ENCODE measurements around the gene DPP10. TPM values are rescaled to one million over a fixed set of nuclear protein-coding genes. Genes with fewer than 3 reads are reported as not detected.

DPP10 gene
- total RNA-seq, 1 experiment from 2014 or later = not detected

- CTCF ChIA-PET = no interaction called here
- POLR2A ChIA-PET (ENCODE audit: unreplicated experiment) = no interaction called here
These were observed 137.1 kb downstream of the DPP10 start for GRCh38 chr2:114579542-114579941.

GRCh38 chr2:114580691-114581090 lies 138.2 kb downstream of the DPP10 start:
- BruUV-seq (replicated peaks) = no TSS peak

More at GRCh38 chr2:114579542-114579941, 137.1 kb downstream of the DPP10 start:
- H3K36me3 ChIP-seq (ENCODE audit: low read depth, low read length) = no peaks in the 10 kb centered on the region
- no peak overlapping the region for H3K27ac ChIP-seq (ENCODE audit: low read length)
- ATAC-seq (no peak), DNase-seq (no peak)
- no peaks in the 10 kb centered on the region for H4K20me1 ChIP-seq (ENCODE audit: low read length)
- no peak overlapping the region for H3K4me2 ChIP-seq (ENCODE audit: low read length)
- BruUV-seq (replicated peaks) = no TSS peak
- no peak overlapping the region for H3K4me3 ChIP-seq (ENCODE audit: low read length)
- no peak overlapping the region for H2AFZ ChIP-seq (ENCODE audit: low read length)
- H3K4me1 ChIP-seq (ENCODE audit: insufficient read depth, low read length) = no peaks in the 10 kb centered on the region
- H3K9me2 ChIP-seq (replicated peaks; ENCODE audit: low read length) = no peaks in the 10 kb centered on the region
- intact Hi-C loops (cut with micrococcal nuclease) = no loop called here
- TF ChIP-seq EZH2phosphoT487 (IDR thresholded peaks at IDR 0.05; ENCODE audit: borderline replicate concordance, low read length) (no peak), EZH2 (IDR thresholded peaks at IDR 0.05; ENCODE audit: low read length, unreplicated experiment) (no peak)
- TF ChIP-seq, protein P1, sequence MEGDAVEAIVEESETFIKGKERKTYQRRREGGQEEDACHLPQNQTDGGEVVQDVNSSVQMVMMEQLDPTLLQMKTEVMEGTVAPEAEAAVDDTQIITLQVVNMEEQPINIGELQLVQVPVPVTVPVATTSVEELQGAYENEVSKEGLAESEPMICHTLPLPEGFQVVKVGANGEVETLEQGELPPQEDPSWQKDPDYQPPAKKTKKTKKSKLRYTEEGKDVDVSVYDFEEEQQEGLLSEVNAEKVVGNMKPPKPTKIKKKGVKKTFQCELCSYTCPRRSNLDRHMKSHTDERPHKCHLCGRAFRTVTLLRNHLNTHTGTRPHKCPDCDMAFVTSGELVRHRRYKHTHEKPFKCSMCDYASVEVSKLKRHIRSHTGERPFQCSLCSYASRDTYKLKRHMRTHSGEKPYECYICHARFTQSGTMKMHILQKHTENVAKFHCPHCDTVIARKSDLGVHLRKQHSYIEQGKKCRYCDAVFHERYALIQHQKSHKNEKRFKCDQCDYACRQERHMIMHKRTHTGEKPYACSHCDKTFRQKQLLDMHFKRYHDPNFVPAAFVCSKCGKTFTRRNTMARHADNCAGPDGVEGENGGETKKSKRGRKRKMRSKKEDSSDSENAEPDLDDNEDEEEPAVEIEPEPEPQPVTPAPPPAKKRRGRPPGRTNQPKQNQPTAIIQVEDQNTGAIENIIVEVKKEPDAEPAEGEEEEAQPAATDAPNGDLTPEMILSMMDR (conservative IDR thresholded peaks at IDR 0.05; ENCODE audit: low read depth, low read length) = no peak
- H3K79me2 ChIP-seq (ENCODE audit: low read length) = no peaks in the 10 kb centered on the region
- no peaks in the 10 kb centered on the region for H3K9me3 ChIP-seq (ENCODE audit: low read length)
- H3K27me3 ChIP-seq (ENCODE audit: low read length) = peaks cover 9% of the 10 kb centered on the region
- no peak overlapping the region for H3K9ac ChIP-seq (ENCODE audit: low read length)
- no peaks in the 10 kb centered on the region for H3F3A ChIP-seq (ENCODE audit: low read length, unreplicated experiment)

GRCh38 chr2:114598329-114598728 lies 155.9 kb downstream of the DPP10 start:
- POLR2A ChIA-PET (ENCODE audit: unreplicated experiment) = no interaction called here
- H3F3A ChIP-seq (ENCODE audit: low read length, unreplicated experiment) = no peaks in the 10 kb centered on the region
- no peak overlapping the region for H2AFZ ChIP-seq (ENCODE audit: low read length)
- H3K4me1 ChIP-seq (ENCODE audit: insufficient read depth, low read length) = no peaks in the 10 kb centered on the region
- H4K20me1 ChIP-seq (ENCODE audit: low read length) = no peaks in the 10 kb centered on the region
- no peaks in the 10 kb centered on the region for H3K9me2 ChIP-seq (replicated peaks; ENCODE audit: low read length)
- H3K4me3 ChIP-seq (ENCODE audit: low read length) = no peak overlapping the region
- intact Hi-C loops (cut with micrococcal nuclease) = no loop called here
- no peak overlapping the region for H3K27ac ChIP-seq (ENCODE audit: low read length)
- TF ChIP-seq, protein P1 (conservative IDR thresholded peaks at IDR 0.05; ENCODE audit: low read depth, low read length) = no peak
- TF ChIP-seq EZH2 (IDR thresholded peaks at IDR 0.05; ENCODE audit: low read length, unreplicated experiment) = no peak
- no peak for TF ChIP-seq EZH2phosphoT487 (IDR thresholded peaks at IDR 0.05; ENCODE audit: borderline replicate concordance, low read length)
- no peak overlapping the region for H3K9ac ChIP-seq (ENCODE audit: low read length)
- H3K27me3 ChIP-seq (ENCODE audit: low read length) = no peaks in the 10 kb centered on the region
- no TSS peak for BruUV-seq (replicated peaks)
- no peaks in the 10 kb centered on the region for H3K79me2 ChIP-seq (ENCODE audit: low read length)
- DNase-seq (no peak), ATAC-seq (no peak)
- H3K9me3 ChIP-seq (ENCODE audit: low read length) = no peaks in the 10 kb centered on the region
- H3K36me3 ChIP-seq (ENCODE audit: low read depth, low read length) = no peaks in the 10 kb centered on the region
- H3K4me2 ChIP-seq (ENCODE audit: low read length) = no peak overlapping the region
- CTCF ChIA-PET = no interaction called here

More at GRCh38 chr2:114580691-114581090, 138.2 kb downstream of the DPP10 start:
- no peak for ATAC-seq
- CTCF ChIA-PET = no interaction called here
- no peak overlapping the region for H3K27ac ChIP-seq (ENCODE audit: low read length)
- no peaks in the 10 kb centered on the region for H3K4me1 ChIP-seq (ENCODE audit: insufficient read depth, low read length)
- intact Hi-C loops (cut with micrococcal nuclease) = no loop called here
- H2AFZ ChIP-seq (ENCODE audit: low read length) = no peak overlapping the region
- no peak overlapping the region for H3K4me3 ChIP-seq (ENCODE audit: low read length)
- no peaks in the 10 kb centered on the region for H3K9me3 ChIP-seq (ENCODE audit: low read length)
- POLR2A ChIA-PET (ENCODE audit: unreplicated experiment) = no interaction called here
- DNase-seq = no peak
- no peaks in the 10 kb centered on the region for H3K36me3 ChIP-seq (ENCODE audit: low read depth, low read length)
- H3K9ac ChIP-seq (ENCODE audit: low read length) = no peak overlapping the region
- no peaks in the 10 kb centered on the region for H4K20me1 ChIP-seq (ENCODE audit: low read length)
- H3K79me2 ChIP-seq (ENCODE audit: low read length) = no peaks in the 10 kb centered on the region
- TF ChIP-seq EZH2phosphoT487 (IDR thresholded peaks at IDR 0.05; ENCODE audit: borderline replicate concordance, low read length) (no peak), EZH2 (IDR thresholded peaks at IDR 0.05; ENCODE audit: low read length, unreplicated experiment) (no peak)
- TF ChIP-seq, protein P1 (conservative IDR thresholded peaks at IDR 0.05; ENCODE audit: low read depth, low read length) = no peak
- H3K27me3 ChIP-seq (ENCODE audit: low read length) = peaks cover 7% of the 10 kb centered on the region; the same call in 1 of the 2 replicates
- H3K9me2 ChIP-seq (replicated peaks; ENCODE audit: low read length) = no peaks in the 10 kb centered on the region
- no peaks in the 10 kb centered on the region for H3F3A ChIP-seq (ENCODE audit: low read length, unreplicated experiment)
- no peak overlapping the region for H3K4me2 ChIP-seq (ENCODE audit: low read length)

Data from PC-3 (cell line).